Esophagus squamous epithelium (tissue), 4 donors: ENCODE results near the gene CCDC106.

ENCODE experiments used
- CTCF ChIP-seq, 6 experiments: fragments of 450-650 bp in 4 of 6; fragments of 200-600 bp in 2 of 6; sonication (generic) in 2 of 6; IDR thresholded peaks; one replicate each; pipeline ENCODE4 v1.5.1; 2016 to 2019; ENCODE audit warnings: antibody characterized with exemption in 6 of 6, mild to moderate bottlenecking in 4 of 6, moderate library complexity in 4 of 6
- POLR2A ChIP-seq, 4 donors: fragments of 450-650 bp; IDR thresholded peaks; one replicate each; pipeline ENCODE4 v1.6.1; 2017; ENCODE audit warnings: antibody characterized with exemption in 4 of 4, mild to moderate bottlenecking in 4 of 4, moderate library complexity in 3 of 4

- TF ChIP-seq CTCF (IDR thresholded peaks at IDR 0.05) (no peak), POLR2A (IDR thresholded peaks at IDR 0.05) (no peak)
Measured at GRCh38 chr19:55617426-55617825, 30.6 kb upstream of the CCDC106 start.
